ENCODE measurements around the gene MLF2. TPM values are rescaled to one million over a fixed set of nuclear protein-coding genes. Genes with fewer than 3 reads are reported as not detected.
A peak's percentile ranks its signal among the peaks of the same experiment; 100 is the strongest.
"Not testable (repeated sequence)": the region's sequence is repeated elsewhere in the genome, so short reads cannot be mapped to it uniquely, and the experiment has no call there.

MLF2 gene
- polyA plus RNA-seq, 1 donor from 2014 or later, result 152 TPM

DNA sequence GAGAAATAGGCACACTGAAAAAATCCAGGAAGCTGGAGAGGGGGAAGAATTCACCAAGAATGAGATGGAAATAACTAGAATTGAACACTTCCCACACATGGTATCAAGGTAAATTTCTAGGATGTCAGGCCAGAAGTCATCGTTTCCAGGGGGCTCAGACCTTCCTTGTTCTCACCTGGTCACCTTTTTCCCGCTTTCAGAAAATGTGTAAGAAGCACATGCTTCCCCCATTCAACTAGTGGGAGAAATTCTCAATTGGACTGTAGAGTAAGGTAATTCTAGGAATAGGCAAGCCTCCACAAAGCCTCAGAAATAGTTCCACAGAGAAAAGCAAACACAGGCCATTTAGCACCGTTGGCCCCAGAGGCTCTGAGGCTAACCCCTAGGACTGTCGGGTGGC, 10.4 kb upstream of the MLF2 start:
- Mint-ChIP-seq H3K4me1 (peaks cover 13 to 22% (median 17%) of the 10 kb centered on the region in 3 donors), H3K9me3 (no peaks in the 10 kb centered on the region), H3K27ac (no peak overlapping the region), H3K4me3 (peak overlapping the region in 1 of 4 donors; percentile 15), H3K36me3 (no peaks in the 10 kb centered on the region), H3K27me3 (peaks cover 21% of the 10 kb centered on the region)

- Mint-ChIP-seq H3K27me3 (peaks cover 8% of the 10 kb centered on the region), H3K4me1 (peaks cover 8 to 15% (median 11%) of the 10 kb centered on the region in 3 donors), H3K36me3 (no peaks in the 10 kb centered on the region), H3K4me3 (peak overlapping the region in 1 of 4 donors; percentile 5), H3K27ac (no peak overlapping the region), H3K9me3 (no peaks in the 10 kb centered on the region)
Measured at GRCh38 chr12:6759741-6760140, 6.8 kb upstream of the MLF2 start.

GRCh38 chr12:6758506-6759095, 5.7 kb upstream of the MLF2 start:
- Mint-ChIP-seq H3K27me3 (peaks cover 1% of the 10 kb centered on the region), H3K36me3 (no peaks in the 10 kb centered on the region), H3K4me1 (peaks cover 2 to 16% (median 12%) of the 10 kb centered on the region in 3 donors), H3K27ac (peak overlapping the region in 2 of 3 donors; percentile 33 to 76), H3K9me3 (no peaks in the 10 kb centered on the region), H3K4me3 (peak overlapping the region in 2 of 4 donors; percentile 5 to 72)

- H3K36me3 Mint-ChIP-seq, result no peaks in the 10 kb centered on the region
- peaks cover 7 to 17% (median 16%) of the 10 kb centered on the region in 3 donors for H3K4me1 Mint-ChIP-seq
- no peak overlapping the region for H3K27ac Mint-ChIP-seq
- H3K9me3 Mint-ChIP-seq, result no peaks in the 10 kb centered on the region
- H3K27me3 Mint-ChIP-seq, result peaks cover 1% of the 10 kb centered on the region
- H3K4me3 Mint-ChIP-seq, result no peak overlapping the region
Measured at GRCh38 chr12:6757028-6757690, 4.2 kb upstream of the MLF2 start.

DNA sequence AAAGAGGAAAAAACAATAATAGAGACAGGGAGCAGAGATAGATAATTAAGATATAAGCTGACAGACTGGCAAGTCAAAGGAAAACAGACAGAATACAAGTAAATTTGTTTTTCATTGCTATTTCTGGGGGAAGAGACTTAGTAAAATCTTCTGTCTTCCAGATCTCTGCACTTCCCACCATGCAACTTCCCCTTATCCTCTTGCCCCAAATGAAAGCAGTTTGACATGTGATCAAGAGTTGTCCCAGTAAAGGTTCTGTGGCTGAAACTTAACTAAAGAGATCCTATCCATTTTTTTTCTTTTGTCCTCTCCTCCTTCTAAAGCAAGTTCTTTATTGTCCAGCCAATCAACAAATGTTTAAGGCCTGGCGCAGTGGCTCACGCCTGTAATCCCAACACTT, 1.5 kb upstream of the MLF2 start:
- Mint-ChIP-seq H3K9me3 (no peaks in the 10 kb centered on the region), H3K4me1 (peaks cover 7 to 25% (median 19%) of the 10 kb centered on the region in 3 donors), H3K27me3 (peaks cover 1% of the 10 kb centered on the region), H3K4me3 (peak overlapping the region in 3 of 4 donors; percentile 17 to 98 (median 53)), H3K27ac (peak overlapping the region in 1 of 3 donors; percentile 75), H3K36me3 (no peaks in the 10 kb centered on the region)

DNA sequence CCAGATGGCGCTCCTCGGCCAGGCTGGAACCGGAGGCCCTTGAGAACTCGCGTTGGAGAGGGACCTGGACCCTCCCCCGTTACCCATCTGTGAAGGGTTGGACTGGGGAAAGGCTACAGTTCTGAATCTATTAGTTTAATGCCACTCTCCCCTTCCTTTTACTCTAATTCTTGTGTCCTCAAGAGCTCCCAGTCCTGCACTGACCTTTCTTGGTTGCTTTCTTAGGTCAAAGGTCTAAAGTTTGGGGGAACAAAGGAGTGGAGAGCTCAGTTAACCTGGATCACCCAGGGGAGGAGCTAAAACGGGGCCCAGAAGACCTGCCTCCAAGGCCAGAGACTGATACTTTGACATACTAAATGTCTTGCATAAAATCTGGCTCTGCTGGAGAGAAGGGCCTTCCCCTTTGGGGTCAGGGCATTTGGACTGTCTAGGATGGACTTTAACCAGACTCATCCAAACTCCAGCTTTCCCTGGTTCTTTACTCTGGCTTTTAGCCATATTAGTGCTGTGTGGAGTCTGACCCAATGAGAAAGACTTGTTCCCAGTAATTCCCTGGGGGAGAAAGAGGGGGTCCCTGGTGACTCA, 923 bp upstream of the MLF2 start:
- peaks cover 2% of the 10 kb centered on the region for H3K36me3 Mint-ChIP-seq
- H3K27ac Mint-ChIP-seq, result peak overlapping the region; percentile 99
- peaks cover 7 to 22% (median 18%) of the 10 kb centered on the region in 3 donors for H3K4me1 Mint-ChIP-seq

DNA sequence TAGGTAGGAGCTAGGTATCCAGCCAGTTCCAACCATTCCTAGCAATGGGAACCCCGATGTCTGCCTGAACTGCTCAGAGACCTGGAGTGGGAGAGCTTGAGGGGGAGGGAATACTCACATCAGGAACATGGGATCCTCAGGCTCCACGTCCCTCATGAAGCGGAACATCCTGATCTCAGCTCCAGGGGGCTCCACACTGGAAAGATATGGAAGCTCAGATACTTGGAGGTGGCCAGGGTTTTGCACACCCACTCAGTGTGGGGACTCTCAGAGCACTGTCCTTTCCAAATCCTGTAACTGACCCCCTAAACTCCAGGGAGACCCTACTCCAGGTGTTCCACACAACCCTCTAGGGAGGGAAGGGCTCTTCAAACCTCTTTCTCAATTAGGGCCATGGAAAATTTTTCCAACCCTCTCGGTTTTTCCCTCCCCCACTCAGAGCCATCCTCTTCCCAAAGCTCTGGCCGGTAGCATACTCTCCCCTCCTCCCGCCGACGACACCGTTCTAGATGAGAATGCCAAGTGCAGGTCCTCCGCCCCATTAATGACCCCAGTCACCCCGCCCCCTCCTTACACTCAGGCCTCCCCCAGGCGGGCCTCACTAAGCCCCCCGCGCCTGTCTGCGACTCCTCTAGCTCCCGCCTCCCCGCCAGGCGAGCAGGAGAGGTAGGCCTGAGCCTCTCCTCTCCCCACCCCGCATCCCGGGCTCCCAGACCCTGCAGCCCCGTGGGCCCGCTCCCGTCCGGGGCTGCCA, 597 bp downstream of the MLF2 start:
- Mint-ChIP-seq H3K27me3 (peaks cover 1% of the 10 kb centered on the region), H3K27ac (peak overlapping the region; percentile 99), H3K36me3 (peaks cover 2% of the 10 kb centered on the region), H3K4me1 (peaks cover 7 to 16% (median 10%) of the 10 kb centered on the region in 3 donors), H3K4me3 (peak overlapping the region; percentile 93 to 99 (median 98)), H3K9me3 (no peaks in the 10 kb centered on the region)

More for the DNA sequence above, 923 bp upstream of the MLF2 start:
- Mint-ChIP-seq H3K4me3 (peak overlapping the region; percentile 93 to 99 (median 98)), H3K9me3 (no peaks in the 10 kb centered on the region), H3K27me3 (peaks cover 1% of the 10 kb centered on the region)

DNA sequence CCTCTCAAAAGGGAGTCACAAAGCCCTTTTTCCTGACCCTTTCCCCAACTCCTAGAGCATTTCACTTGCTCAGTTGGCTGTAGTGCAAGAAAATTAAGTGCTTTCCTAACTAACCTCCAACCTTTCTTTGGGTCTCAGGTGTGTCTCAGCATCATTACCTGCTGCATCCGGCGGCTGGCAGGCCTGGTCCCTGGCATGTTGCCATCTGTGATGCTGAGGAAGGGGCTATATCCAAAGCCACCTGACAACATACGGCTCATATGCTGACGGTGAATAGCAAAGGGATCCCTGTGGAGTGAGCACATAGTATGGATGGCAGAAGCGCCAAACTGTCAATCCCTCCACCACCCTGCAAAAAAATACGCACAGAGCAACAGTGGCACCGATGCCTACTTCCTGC, 1.2 kb downstream of the MLF2 start:
- H3K9me3 Mint-ChIP-seq, result no peaks in the 10 kb centered on the region
- H3K4me3 Mint-ChIP-seq, result peak overlapping the region; percentile 80 to 99 (median 96)
- H3K4me1 Mint-ChIP-seq, result peaks cover 10 to 13% (median 12%) of the 10 kb centered on the region in 3 donors
- H3K27ac Mint-ChIP-seq, result peak overlapping the region; percentile 67 to 99 (median 99)
- no peaks in the 10 kb centered on the region for H3K27me3 Mint-ChIP-seq
- peaks cover 2% of the 10 kb centered on the region for H3K36me3 Mint-ChIP-seq

- H3K27me3 Mint-ChIP-seq, result no peaks in the 10 kb centered on the region
- peak overlapping the region in 2 of 3 donors; percentile 16 to 99 for H3K27ac Mint-ChIP-seq
- H3K4me3 Mint-ChIP-seq, result peak overlapping the region in 1 of 4 donors; percentile 98
- H3K4me1 Mint-ChIP-seq, result peaks cover 15 to 17% (median 17%) of the 10 kb centered on the region in 3 donors
- H3K36me3 Mint-ChIP-seq, result peaks cover 2% of the 10 kb centered on the region
- no peaks in the 10 kb centered on the region for H3K9me3 Mint-ChIP-seq
Measured at GRCh38 chr12:6750506-6750905, 2.4 kb downstream of the MLF2 start.

DNA sequence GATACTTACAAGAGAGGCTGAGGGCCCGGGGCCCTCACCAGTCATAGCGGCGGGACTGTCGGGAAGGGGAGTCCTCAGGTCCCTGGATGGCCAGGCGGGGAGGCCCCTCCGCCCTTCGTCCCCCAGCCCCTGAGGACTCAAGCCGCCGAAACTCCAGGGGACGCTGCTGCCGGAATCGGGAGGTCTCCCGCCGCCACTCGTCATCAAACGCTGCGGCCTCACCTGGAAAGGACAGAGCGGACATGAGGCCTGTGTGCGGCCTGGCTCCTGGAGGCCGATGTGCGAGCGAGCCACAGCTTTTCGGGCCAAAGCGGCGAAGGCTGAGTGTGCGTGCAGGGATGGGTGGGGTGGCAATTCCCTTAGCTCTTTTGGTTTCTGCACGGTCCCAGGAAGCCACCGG, 4.2 kb downstream of the MLF2 start:
- no peaks in the 10 kb centered on the region for H3K27me3 Mint-ChIP-seq
- peaks cover 19 to 23% (median 20%) of the 10 kb centered on the region in 3 donors for H3K4me1 Mint-ChIP-seq
- H3K27ac Mint-ChIP-seq, result no peak overlapping the region
- peak overlapping the region in 1 of 4 donors; percentile 45 for H3K4me3 Mint-ChIP-seq
- H3K9me3 Mint-ChIP-seq, result no peaks in the 10 kb centered on the region
- H3K36me3 Mint-ChIP-seq, result peaks cover 2% of the 10 kb centered on the region

DNA sequence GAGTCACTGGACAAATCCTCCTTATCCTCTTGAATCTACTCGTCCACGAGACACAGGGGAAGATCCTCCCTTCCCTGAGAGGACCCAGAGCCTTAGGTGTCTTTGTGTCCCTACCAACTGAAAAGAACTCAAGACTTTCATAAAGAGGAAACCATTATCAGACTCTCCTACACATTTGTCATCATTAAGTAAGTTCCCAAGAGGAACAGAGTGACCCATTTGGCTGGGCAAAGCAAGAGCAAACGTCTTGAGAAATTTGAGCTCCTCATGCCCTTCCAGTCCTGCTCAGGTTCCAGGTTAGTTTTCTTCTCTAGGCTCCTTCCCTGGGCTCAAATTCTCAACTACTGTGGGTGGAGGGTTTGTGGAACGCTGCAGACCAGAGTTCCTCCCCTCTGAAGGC, 5.7 kb downstream of the MLF2 start:
- Mint-ChIP-seq H3K27ac (peak overlapping the region; percentile 59 to 64 (median 64)), H3K9me3 (peaks cover 0 to 5% (median 1%) of the 10 kb centered on the region in 3 donors), H3K27me3 (no peaks in the 10 kb centered on the region), H3K36me3 (peaks cover 2% of the 10 kb centered on the region), H3K4me1 (peaks cover 15 to 18% (median 16%) of the 10 kb centered on the region in 3 donors), H3K4me3 (peak overlapping the region in 1 of 4 donors; percentile 12)

DNA sequence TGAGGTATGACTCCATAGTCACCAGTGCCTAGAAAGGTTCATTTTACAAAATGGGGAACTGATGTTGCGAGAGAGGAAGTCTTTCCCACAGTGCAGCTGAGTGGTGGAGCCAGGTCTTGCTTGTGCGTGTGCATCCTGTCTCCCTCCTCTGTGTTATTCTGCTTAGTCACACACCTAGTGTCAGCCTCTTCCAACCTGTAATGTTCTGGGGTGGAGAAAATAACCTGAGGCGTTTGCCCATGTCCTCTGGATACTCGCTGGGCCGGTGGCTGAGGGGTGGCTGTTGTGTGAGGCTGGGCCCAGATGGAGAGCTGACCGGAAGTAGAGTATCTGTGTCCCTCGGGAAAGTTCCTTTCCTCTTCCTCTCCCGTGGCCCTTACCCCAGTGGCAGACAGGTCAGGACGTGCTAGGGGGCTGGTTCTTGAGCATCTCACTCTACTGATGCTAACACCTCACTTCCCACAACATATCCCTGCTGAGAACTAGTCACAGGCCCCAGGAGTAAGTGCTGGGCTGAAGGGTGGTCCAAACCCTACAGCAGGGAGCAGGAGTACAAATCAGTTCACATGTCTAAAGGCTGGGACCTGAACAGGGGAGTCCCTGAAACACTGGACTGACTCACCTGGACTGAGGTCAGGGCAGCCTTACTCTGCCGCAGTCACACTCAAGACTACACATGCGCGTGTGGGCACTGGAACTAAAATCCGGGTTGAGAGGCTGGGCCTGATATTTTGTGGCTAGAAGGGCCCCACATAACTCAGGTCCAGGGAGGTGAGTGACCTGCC, 7.0 kb downstream of the MLF2 start:
- Mint-ChIP-seq H3K27ac (peak overlapping the region; percentile 4 to 96 (median 93)), H3K9me3 (peaks cover 0 to 5% (median 1%) of the 10 kb centered on the region in 3 donors), H3K36me3 (peaks cover 2% of the 10 kb centered on the region), H3K4me1 (peaks cover 10 to 16% (median 13%) of the 10 kb centered on the region in 3 donors), H3K4me3 (peak overlapping the region in 3 of 4 donors; percentile 49 to 79 (median 52)), H3K27me3 (no peaks in the 10 kb centered on the region)

DNA sequence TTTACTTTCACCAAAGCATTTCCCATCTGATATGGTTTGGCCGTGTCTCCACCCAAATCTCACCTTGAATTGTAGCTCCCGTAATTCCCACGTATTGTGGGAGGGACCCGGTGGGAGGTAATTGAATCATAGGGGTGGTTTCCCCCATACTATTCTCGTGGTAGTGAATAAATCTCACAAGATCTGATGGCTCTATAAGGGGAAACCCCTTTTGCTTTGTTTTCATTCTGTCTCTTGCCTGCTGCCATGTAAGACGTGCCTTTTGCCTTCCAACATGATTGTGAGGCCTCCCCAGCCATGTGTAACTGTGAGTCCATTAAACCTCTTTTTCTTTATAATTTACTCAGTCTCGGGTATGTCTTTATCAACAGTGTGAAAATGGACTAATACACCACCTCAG, 9.6 kb downstream of the MLF2 start:
- H3K4me3 Mint-ChIP-seq, H3K36me3 Mint-ChIP-seq, H3K9me3 Mint-ChIP-seq: not testable (repeated sequence)

DNA sequence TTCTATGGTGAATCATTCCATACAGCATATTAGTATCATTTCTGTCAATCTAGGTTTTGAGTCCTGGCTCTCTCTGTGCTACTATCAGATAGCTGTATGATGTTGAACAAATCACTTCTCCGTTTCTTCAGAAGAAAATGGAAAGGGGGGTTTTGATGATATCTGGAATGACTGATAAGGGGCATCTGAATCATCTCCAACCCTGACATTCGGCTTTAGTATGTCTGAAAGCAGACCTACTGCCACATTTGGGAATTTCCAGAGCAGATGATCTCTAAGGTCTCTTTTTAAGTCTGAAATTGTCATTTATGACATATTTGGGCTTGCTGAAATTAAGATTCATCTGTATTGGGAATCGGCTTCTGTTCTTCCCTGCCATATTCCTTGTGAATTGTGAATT, 10.1 kb downstream of the MLF2 start:
- H3K4me1 Mint-ChIP-seq, result peaks cover 9 to 16% (median 11%) of the 10 kb centered on the region in 3 donors
- peaks cover 0 to 5% (median 1%) of the 10 kb centered on the region in 3 donors for H3K9me3 Mint-ChIP-seq
- no peaks in the 10 kb centered on the region for H3K27me3 Mint-ChIP-seq
- no peak overlapping the region for H3K27ac Mint-ChIP-seq
- no peaks in the 10 kb centered on the region for H3K36me3 Mint-ChIP-seq
- no peak overlapping the region for H3K4me3 Mint-ChIP-seq

More for the DNA sequence above, 9.6 kb downstream of the MLF2 start:
- H3K27ac Mint-ChIP-seq, H3K27me3 Mint-ChIP-seq: not testable (repeated sequence)
- H3K4me1 Mint-ChIP-seq, result peaks cover 9 to 16% (median 11%) of the 10 kb centered on the region in 3 donors
